OCI-LY3 (cell line): ENCODE data around the gene ASIC2.

Experiments used
- H2AFZ ChIP-seq: fragments of 200-600, 300-600 bp; shearing (Covaris generic); 2 replicates; pipeline ENCODE4 v1.6.0; 2014; ENCODE audit warnings: antibody characterized with exemption, low read depth, low read length
- H3K27ac ChIP-seq: fragments of 200-600, 300-600 bp; sonication (generic); 2 replicates; pipeline ENCODE4 v1.5.1; 2014; ENCODE audit warnings: mild to moderate bottlenecking, low read length, moderate library complexity, mixed read lengths
- H3K27me3 ChIP-seq: fragments of 200-600, 300-600 bp; sonication (generic); 2 replicates; pipeline ENCODE4 v1.6.1; 2014; ENCODE audit warnings: low read depth, low read length, mixed read lengths
- H3K36me3 ChIP-seq: fragments of 200-600, 300-600 bp; sonication (generic); replicated peaks from 2 replicates; pipeline ENCODE3; 2014; ENCODE audit warnings: low read depth, low read length, mixed read lengths
- H3K4me1 ChIP-seq: fragments of 300-600, 200-600 bp; sonication (generic); 2 replicates; pipeline ENCODE4 v1.6.1; 2014; ENCODE audit warnings: low read length, mixed read lengths
- H3K4me2 ChIP-seq: fragments of 200-600, 300-600 bp; sonication (generic); 2 replicates; pipeline ENCODE4 v1.6.1; 2014; ENCODE audit warnings: low read length, mixed read lengths
- H3K4me3 ChIP-seq: fragments of 300-600, 200-600 bp; sonication (generic); 2 replicates; pipeline ENCODE4 v1.5.1; 2014; ENCODE audit warnings: antibody characterized with exemption, mild to moderate bottlenecking, low read length, moderate library complexity
- H3K79me2 ChIP-seq: fragments of 300-600, 200-600 bp; shearing (Covaris generic); 2 replicates; pipeline ENCODE4 v1.6.1; 2014; ENCODE audit warnings: mild to moderate bottlenecking, low read length, mixed read lengths
- H3K9ac ChIP-seq: fragments of 300-600, 200-600 bp; shearing (Covaris generic); 2 replicates; pipeline ENCODE4 v1.6.0; 2014; ENCODE audit warnings: mild to moderate bottlenecking, low read length, moderate library complexity
- H3K9me3 ChIP-seq: fragments of 200-600, 300-600 bp; shearing (Covaris generic); 2 replicates; pipeline ENCODE4 v1.6.1; 2014; ENCODE audit warnings: low read length, mixed read lengths; ENCODE audit not compliant: insufficient read depth
- H4K20me1 ChIP-seq: fragments of 200-600, 300-600 bp; sonication (generic); 2 replicates; pipeline ENCODE4 v1.6.1; 2016; ENCODE audit warnings: low read length, mixed read lengths; ENCODE audit not compliant: insufficient read depth
- CTCF ChIP-seq: fragments of 200-600, 300-600 bp; sonication (generic); IDR thresholded peaks from 2 replicates; pipeline ENCODE4 v1.5.1; 2014; ENCODE audit warnings: antibody characterized with exemption, low read length, low read depth
- EZH2phosphoT487 ChIP-seq: fragments of 200-600 bp; shearing (Covaris generic); IDR thresholded peaks from 2 replicates; pipeline ENCODE4 v1.6.1; 2018; ENCODE audit warnings: antibody characterized with exemption, mixed run types, low read depth

The ASIC2 gene

GRCh38 chr17:33267851-33268548 lies 25.1 kb downstream of the ASIC2 start:
- Histone ChIP-seq H3K27me3 (peaks cover 56% of the 10 kb centered on the region), H3K36me3 (no peaks in the 10 kb centered on the region), H2AFZ (no peak overlapping the region), H3K4me1 (no peaks in the 10 kb centered on the region), H3K9me3 (no peaks in the 10 kb centered on the region), H3K9ac (no peak overlapping the region), H3K79me2 (no peaks in the 10 kb centered on the region), H3K4me3 (no peak overlapping the region), H3K4me2 (no peak overlapping the region), H4K20me1 (no peaks in the 10 kb centered on the region), H3K27ac (no peak overlapping the region)
- TF ChIP-seq EZH2phosphoT487 (no peak), CTCF (no peak)

DNA sequence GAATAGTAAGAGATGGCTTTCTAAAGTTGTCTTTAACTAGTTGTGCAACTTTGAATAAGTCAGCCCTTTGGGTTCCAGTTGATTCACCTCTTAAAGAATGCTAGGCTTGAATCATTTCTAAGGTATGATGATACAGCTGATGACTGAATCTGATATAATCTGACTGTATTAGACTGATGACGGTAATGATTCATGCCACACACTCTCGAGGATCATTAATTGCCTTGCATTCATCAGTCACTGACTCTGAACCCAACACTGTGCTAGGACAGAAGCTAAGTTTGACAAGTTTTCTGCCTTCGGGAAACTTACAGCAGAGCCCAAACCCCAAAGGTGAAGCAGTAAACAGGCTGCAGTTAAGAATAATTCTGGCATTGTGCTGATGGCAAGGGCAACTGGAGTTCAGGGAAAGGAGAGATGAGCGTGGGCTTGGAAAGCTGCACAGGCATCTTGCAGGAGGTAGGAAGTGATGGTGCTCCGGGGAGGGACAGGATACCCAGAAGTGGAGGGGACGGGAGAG lies 25.8 kb downstream of the ASIC2 start:
- H3K27me3 ChIP-seq, result peaks cover 52% of the 10 kb centered on the region
- H2AFZ ChIP-seq, result no peak overlapping the region
- no peaks in the 10 kb centered on the region for H3K9me3 ChIP-seq
- H3K36me3 ChIP-seq, result no peaks in the 10 kb centered on the region
- H3K9ac ChIP-seq, result no peak overlapping the region
- H3K79me2 ChIP-seq, result no peaks in the 10 kb centered on the region
- no peak overlapping the region for H3K4me3 ChIP-seq
- no peaks in the 10 kb centered on the region for H3K4me1 ChIP-seq
- no peaks in the 10 kb centered on the region for H4K20me1 ChIP-seq
- no peak overlapping the region for H3K27ac ChIP-seq
- TF ChIP-seq CTCF (no peak), EZH2phosphoT487 (no peak)
- no peak overlapping the region for H3K4me2 ChIP-seq

- Histone ChIP-seq H3K4me2 (no peak overlapping the region), H3K9ac (no peak overlapping the region), H3K4me3 (no peak overlapping the region), H3K79me2 (no peaks in the 10 kb centered on the region), H4K20me1 (no peaks in the 10 kb centered on the region), H3K27me3 (peaks cover 49% of the 10 kb centered on the region), H3K9me3 (no peaks in the 10 kb centered on the region), H2AFZ (no peak overlapping the region), H3K27ac (no peak overlapping the region), H3K4me1 (no peaks in the 10 kb centered on the region), H3K36me3 (no peaks in the 10 kb centered on the region)
- TF ChIP-seq EZH2phosphoT487 (no peak), CTCF (no peak)
Observed at GRCh38 chr17:33266611-33267010, 26.5 kb downstream of the ASIC2 start.

DNA sequence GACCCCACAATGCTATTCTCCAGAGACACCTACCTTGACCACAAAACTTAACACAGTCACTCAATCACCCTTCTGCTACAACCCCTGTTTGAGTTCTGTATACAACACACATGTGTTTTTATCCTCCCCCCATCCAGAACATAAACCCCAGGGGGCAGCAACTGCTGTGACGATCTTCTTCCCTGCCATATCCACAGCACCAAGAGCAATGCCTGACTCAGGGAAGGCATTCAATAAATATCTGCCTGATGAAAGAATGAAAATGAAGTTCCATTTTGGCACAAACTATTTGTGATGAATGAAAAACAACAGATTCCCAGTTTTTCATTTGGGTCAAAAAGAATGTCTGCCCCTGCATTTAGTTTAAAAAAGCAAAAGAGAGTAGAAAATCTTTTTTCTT lies 27.0 kb downstream of the ASIC2 start:
- Histone ChIP-seq H3K9me3 (no peaks in the 10 kb centered on the region), H3K9ac (no peak overlapping the region), H3K79me2 (no peaks in the 10 kb centered on the region), H3K27me3 (peaks cover 46% of the 10 kb centered on the region), H3K4me1 (no peaks in the 10 kb centered on the region), H3K36me3 (no peaks in the 10 kb centered on the region), H3K27ac (no peak overlapping the region), H3K4me3 (no peak overlapping the region), H4K20me1 (no peaks in the 10 kb centered on the region), H2AFZ (no peak overlapping the region), H3K4me2 (no peak overlapping the region)
- TF ChIP-seq CTCF, result no peak
- TF ChIP-seq EZH2phosphoT487, result no peak
